Measurements from ENCODE around the gene CIITA. TPM values are rescaled to one million over a fixed set of nuclear protein-coding genes. Genes with fewer than 3 reads are reported as not detected.
"Not testable (repeated sequence)": the region's sequence is repeated elsewhere in the genome, so short reads cannot be mapped to it uniquely, and the experiment has no call there.

The CIITA gene
- total and polyA plus RNA-seq, 2 experiments from 2014 or later: 0.09 TPM; not detected in 1

GRCh38 chr16:10922328-10923145 is 45.5 kb downstream of the CIITA start:
- Histone ChIP-seq H3K9me3 (ENCODE audit: low read depth) (no peaks in the 10 kb centered on the region), H3K4me3 (no peak overlapping the region), H3K4me1 (ENCODE audit: insufficient read depth) (peaks cover 11% of the 10 kb centered on the region), H3K9me2 (ENCODE audit: insufficient read depth) (no peaks in the 10 kb centered on the region), H3K79me2 (ENCODE audit: insufficient read depth) (no peaks in the 10 kb centered on the region), H3K27ac (peak overlapping the region; percentile 17; the same call in 1 of the 2 replicates), H4K20me1 (ENCODE audit: insufficient read depth) (no peaks in the 10 kb centered on the region), H3K36me3 (ENCODE audit: low read depth) (no peaks in the 10 kb centered on the region), H3K27me3 (replicated peaks; ENCODE audit: insufficient read depth) (no peaks in the 10 kb centered on the region), H3F3A (ENCODE audit: insufficient read depth) (0 out of 2 replicates have a peak, but pooled peaks cover 4% of the 10 kb centered on the region), H3K4me2 (ENCODE audit: unreplicated experiment) (peak overlapping the region; percentile 25), H2AFZ (peak overlapping the region; percentile 25; the same call in 1 of the 2 replicates), H3K9ac (peak overlapping the region; percentile 19; the same call in 1 of the 2 replicates)
- in situ Hi-C loops (cut with MboI): loop anchor here (25.0 kb wide), 1 partner anchor 660 kb away; no protein-coding TSS in a partner anchor
- peak; percentile 89 for DNase-seq
- no peak for TF ChIP-seq EZH2 (IDR thresholded peaks at IDR 0.05; ENCODE audit: insufficient read depth, poor library complexity, severe bottlenecking)
- no peak for TF ChIP-seq EZH2phosphoT487 (IDR thresholded peaks at IDR 0.05; ENCODE audit: insufficient read depth, low read depth)
- 35 to 36% methylated on average over 13 to 14 of the region's 14 CpGs for WGBS, 2 experiments (ENCODE audit: low coverage in 1 of 2, low lambda C conversion rate in 2 of 2, missing lambda C conversion rate in 2 of 2)

GRCh38 chr16:10923146-10923649 is 46.2 kb downstream of the CIITA start:
- Histone ChIP-seq H3K4me3 (no peak overlapping the region), H3K4me2 (ENCODE audit: unreplicated experiment) (no peak overlapping the region), H2AFZ (no peak overlapping the region), H3K9me2 (ENCODE audit: insufficient read depth) (no peaks in the 10 kb centered on the region), H3K36me3 (ENCODE audit: low read depth) (no peaks in the 10 kb centered on the region), H3K27ac (no peak overlapping the region), H3K79me2 (ENCODE audit: insufficient read depth) (no peaks in the 10 kb centered on the region), H3F3A (ENCODE audit: insufficient read depth) (0 out of 2 replicates have a peak, but pooled peaks cover 4% of the 10 kb centered on the region), H4K20me1 (ENCODE audit: insufficient read depth) (no peaks in the 10 kb centered on the region), H3K9me3 (ENCODE audit: low read depth) (no peaks in the 10 kb centered on the region), H3K27me3 (replicated peaks; ENCODE audit: insufficient read depth) (no peaks in the 10 kb centered on the region), H3K4me1 (ENCODE audit: insufficient read depth) (peaks cover 11% of the 10 kb centered on the region), H3K9ac (no peak overlapping the region)
- 86 to 89% methylated on average over 9 to 10 of the region's 10 CpGs for WGBS, 2 experiments (ENCODE audit: low coverage in 1 of 2, low lambda C conversion rate in 2 of 2, missing lambda C conversion rate in 2 of 2)
- no peak for DNase-seq
- in situ Hi-C loops (cut with MboI): loop anchor here (25.0 kb wide), 1 partner anchor 661 kb away; no protein-coding TSS in a partner anchor
- TF ChIP-seq EZH2phosphoT487 (IDR thresholded peaks at IDR 0.05; ENCODE audit: insufficient read depth, low read depth) (no peak), EZH2 (IDR thresholded peaks at IDR 0.05; ENCODE audit: insufficient read depth, poor library complexity, severe bottlenecking) (no peak)

GRCh38 chr16:10923650-10924214 is 46.7 kb downstream of the CIITA start:
- Histone ChIP-seq H4K20me1 (ENCODE audit: insufficient read depth) (no peaks in the 10 kb centered on the region), H3K9me3 (ENCODE audit: low read depth) (no peaks in the 10 kb centered on the region), H3K36me3 (ENCODE audit: low read depth) (no peaks in the 10 kb centered on the region), H3K9ac (no peak overlapping the region), H3F3A (ENCODE audit: insufficient read depth) (0 out of 2 replicates have a peak, but pooled peaks cover 4% of the 10 kb centered on the region), H3K4me2 (ENCODE audit: unreplicated experiment) (no peak overlapping the region), H3K4me1 (ENCODE audit: insufficient read depth) (peaks cover 11% of the 10 kb centered on the region), H2AFZ (no peak overlapping the region), H3K27me3 (replicated peaks; ENCODE audit: insufficient read depth) (no peaks in the 10 kb centered on the region), H3K27ac (no peak overlapping the region), H3K9me2 (ENCODE audit: insufficient read depth) (no peaks in the 10 kb centered on the region), H3K4me3 (no peak overlapping the region), H3K79me2 (ENCODE audit: insufficient read depth) (no peaks in the 10 kb centered on the region)
- in situ Hi-C loops (cut with MboI): loop anchor here (25.0 kb wide), 1 partner anchor 661 kb away; no protein-coding TSS in a partner anchor
- TF ChIP-seq EZH2 (IDR thresholded peaks at IDR 0.05; ENCODE audit: insufficient read depth, poor library complexity, severe bottlenecking) (no peak), EZH2phosphoT487 (IDR thresholded peaks at IDR 0.05; ENCODE audit: insufficient read depth, low read depth) (no peak)
- DNase-seq: peak; percentile 31
- 46% methylated on average over 14 of the region's 14 CpGs for WGBS, 2 experiments (ENCODE audit: low coverage in 1 of 2, low lambda C conversion rate in 2 of 2, missing lambda C conversion rate in 2 of 2)

DNA sequence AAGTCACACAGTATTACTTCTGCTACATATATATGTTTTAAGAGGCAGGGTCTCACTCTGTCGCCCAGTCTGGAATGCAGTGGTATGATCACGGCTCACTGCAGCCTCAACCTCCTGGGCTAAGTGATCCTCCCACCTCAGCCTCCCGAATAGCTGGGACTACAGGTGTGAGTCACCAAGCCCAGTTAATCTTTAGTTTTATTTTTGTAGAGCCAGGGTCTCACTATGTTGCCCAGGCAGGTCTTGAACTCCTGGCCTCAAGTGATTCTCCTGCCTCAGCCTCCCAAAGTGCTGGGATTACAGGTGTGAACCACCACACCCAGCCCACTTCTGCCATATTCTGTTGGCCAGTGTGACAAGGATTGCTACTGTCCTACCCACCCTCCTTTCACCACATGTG is 48.3 kb downstream of the CIITA start:
- H3K79me2 ChIP-seq (ENCODE audit: insufficient read depth); H4K20me1 ChIP-seq (ENCODE audit: insufficient read depth); H3K4me3 ChIP-seq; DNase-seq; H2AFZ ChIP-seq; in situ Hi-C loops (cut with MboI); H3K36me3 ChIP-seq (ENCODE audit: low read depth); H3K9ac ChIP-seq; H3K4me2 ChIP-seq (ENCODE audit: unreplicated experiment); H3K27me3 ChIP-seq (replicated peaks; ENCODE audit: insufficient read depth); H3K9me3 ChIP-seq (ENCODE audit: low read depth); H3K27ac ChIP-seq; H3K9me2 ChIP-seq (ENCODE audit: insufficient read depth); H3F3A ChIP-seq (ENCODE audit: insufficient read depth): not testable (repeated sequence)
- WGBS, 2 experiments (ENCODE audit: low coverage in 1 of 2, low lambda C conversion rate in 2 of 2, missing lambda C conversion rate in 2 of 2): 90 to 98% methylated on average over 3 of the region's 3 CpGs
- H3K4me1 ChIP-seq (ENCODE audit: insufficient read depth): peaks cover 11% of the 10 kb centered on the region

Data from GM23248 (cell line).